ENCODE measurements around the gene LSM4.

DNA sequence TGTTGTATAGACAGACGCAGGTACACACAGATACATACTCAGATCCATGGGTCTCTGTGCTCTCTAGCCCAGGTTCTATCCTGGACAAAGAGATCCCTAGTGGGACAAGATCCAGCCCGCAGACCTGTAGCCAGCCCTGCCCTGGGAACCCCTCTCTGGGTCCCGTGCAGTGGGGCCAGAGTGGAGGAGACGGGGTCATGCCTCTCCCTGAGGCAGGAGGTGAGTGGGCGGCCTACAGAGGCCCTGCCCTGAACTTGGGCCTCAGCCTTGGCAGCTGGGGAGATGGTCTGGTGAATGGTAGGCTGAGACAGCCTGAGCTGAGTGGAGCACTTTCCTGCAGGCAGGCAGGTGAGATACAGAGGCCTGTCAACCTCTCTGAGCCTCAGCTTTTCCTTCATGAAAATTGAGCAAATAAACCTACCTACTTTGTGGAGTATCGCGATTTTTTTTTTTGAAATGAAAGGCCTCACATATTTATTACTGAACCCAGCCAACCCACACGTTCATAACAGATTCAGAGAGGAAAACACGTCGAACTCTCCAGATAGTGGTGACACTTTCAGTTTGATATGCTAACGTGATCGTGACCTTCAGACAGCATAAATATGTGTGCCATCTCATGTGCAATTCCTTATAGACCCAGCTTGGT lies 38.0 kb downstream of the LSM4 start:
- TF ChIP-seq POLR2A (IDR thresholded peaks at IDR 0.05; ENCODE audit: low read length) (peak; percentile 30), GATA1 (IDR thresholded peaks at IDR 0.05; ENCODE audit: low read depth, low read length) (no peak)
